ENCODE data around the gene PTPRJ. TPM values are rescaled to one million over a fixed set of nuclear protein-coding genes. Genes with fewer than 3 reads are reported as not detected.
"Not testable (repeated sequence)": the region's sequence is repeated elsewhere in the genome, so short reads cannot be mapped to it uniquely, and the experiment has no call there.

The PTPRJ gene
- polyA plus RNA-seq, 3 donors, result 2.8 to 3.7 (median 3.4) TPM

DNA sequence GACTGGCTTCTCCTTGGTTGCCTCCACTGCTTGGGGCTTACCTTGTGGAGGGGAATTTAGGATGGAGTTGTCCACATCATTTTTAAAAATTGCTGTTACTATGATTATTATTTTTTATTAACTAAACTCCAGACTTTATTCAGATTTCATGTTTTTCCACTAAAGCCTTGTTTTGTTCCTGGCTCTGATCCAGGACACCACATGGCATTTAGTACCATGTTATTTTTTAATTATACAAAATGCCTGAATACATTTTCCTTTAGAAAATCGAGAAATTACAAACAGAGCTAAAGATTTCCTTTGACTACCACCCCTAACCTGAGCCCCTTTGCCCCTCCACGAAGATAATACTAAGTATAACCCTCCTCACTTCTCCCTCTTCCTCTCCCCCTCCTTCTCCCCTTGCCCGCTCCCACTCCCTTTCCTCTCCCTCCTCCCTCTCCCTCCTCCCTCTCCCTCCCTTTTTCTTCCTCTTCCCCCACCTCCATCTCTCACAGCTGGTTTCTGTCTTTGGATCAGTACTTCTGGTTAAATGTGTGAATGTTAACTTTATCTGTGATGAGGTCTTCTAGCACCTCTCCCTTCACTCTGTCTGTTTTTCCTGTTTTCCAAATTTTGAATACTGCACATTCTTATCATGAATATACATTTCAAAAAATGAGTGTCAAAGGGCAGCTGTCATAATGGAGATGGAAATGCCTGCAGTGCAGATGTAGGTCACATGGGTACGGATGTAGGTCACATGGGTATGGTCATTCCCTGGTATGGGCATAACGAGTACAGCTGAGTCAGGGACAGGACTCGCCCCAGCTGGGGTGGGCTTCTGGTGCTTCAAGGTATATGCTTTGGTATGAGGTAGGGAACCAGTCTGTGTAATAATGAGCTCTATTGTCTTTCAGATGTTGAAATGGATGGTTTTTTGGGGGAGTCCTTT, 181.9 kb downstream of the PTPRJ start:
- no peak overlapping the region for H3K27ac ChIP-seq (ENCODE audit: low read depth, low read length)
- WGBS, 3 donors, result 63 to 72% (median 71%) methylated on average over 6 of the region's 6 CpGs

DNA sequence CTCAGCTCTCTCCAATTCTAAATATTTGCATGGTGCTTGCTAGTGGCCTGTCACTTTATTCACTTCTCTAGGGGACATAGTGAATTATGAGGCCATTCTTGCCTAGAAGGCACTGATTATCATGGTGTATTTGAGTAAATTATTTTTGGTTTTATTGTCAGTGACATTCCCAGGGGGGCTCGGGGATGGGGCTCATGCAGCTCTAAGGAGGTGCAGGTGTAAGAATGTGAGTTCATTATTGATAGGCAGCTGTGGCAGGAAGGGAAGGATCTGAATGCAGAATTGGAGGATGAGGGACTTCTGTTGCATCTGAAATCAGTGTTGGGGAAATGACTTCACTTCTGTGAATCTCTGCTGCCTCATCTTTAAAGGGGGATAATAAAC, 182.5 kb downstream of the PTPRJ start:
- WGBS, 3 donors, result 72 to 79% (median 75%) methylated on average over 1 of the region's 1 CpG
- H3K27ac ChIP-seq (ENCODE audit: low read depth, low read length), result no peak overlapping the region

DNA sequence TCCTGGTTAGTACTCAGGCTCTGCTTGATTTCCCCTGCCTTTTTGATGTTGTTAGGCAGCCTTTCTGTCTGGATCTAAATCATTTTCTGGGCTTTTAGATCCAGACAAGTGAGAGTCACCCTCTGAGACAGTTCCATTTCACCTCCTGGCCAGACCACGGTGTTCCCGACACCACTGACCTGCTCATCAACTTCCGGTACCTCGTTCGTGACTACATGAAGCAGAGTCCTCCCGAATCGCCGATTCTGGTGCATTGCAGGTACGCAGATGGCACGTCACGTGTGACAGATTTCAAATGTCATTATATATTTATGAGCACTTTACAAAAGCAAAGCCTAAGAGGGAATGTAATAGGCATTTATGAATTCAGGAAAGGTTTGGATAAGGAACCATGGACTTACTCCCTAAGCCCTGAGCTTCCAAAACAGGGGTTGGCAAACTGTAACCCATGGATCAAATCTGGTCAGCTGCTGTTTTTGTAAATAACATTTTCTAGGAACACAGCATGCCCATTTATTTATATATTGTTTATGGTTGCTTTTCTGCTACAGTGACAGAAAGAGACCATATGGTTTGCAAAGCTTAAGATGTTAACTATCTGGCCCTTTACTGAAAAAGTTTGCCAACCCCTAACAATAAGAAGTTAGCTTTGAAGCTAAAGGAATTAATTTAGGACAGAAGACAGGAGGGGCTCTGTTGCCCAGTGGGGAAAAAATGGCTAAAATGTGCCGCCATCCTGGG, 183.2 kb downstream of the PTPRJ start:
- WGBS, 3 donors, result 94 to 96% (median 95%) methylated on average over 12 of the region's 12 CpGs
- no peak overlapping the region for H3K27ac ChIP-seq (ENCODE audit: low read depth, low read length)

DNA sequence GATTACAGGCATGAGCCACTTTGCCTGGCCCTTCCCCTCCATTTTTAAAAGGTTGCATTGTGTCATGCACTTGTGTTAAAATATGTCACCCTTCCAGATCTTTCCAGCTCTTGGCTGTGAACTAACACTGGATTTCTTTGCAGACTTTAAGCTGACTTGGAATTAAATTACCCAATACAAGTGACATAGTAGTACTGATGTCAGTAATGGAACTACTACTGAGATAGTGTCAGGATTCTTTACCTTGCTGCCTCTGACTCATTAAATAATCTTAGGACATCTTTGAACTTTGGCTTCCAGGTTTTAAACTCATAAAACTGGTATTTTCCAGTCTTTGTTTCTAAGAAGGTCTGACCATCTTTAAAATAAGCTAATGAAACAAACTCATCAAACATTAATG, 184.5 kb downstream of the PTPRJ start:
- H3K27ac ChIP-seq (ENCODE audit: low read depth, low read length), result no peak overlapping the region

DNA sequence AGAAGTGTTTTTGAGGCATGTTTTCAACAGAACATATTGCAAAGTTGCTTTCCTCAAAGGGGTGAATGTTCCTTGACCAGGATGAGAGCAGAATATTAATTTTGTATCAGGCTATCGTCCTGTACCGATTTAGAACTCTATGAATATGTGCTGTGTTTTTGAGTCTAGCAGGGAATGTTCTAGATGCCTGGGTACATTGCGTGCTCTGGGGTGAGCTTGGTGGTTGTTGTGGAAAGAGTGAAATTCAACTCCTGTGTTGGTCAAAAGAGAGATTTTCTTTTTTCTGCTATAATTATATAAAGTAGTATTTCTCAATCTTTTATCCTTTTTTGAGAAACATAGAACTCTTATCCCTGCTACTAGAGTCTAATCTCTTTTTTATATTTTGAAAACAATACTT, 185.1 kb downstream of the PTPRJ start:
- H3K27ac ChIP-seq (ENCODE audit: low read depth, low read length), result no peak overlapping the region
- WGBS, 3 donors, result 82 to 91% (median 90%) methylated on average over 3 of the region's 3 CpGs

GRCh38 chr11:48167380-48167779, 187.0 kb downstream of the PTPRJ start:
- WGBS, 3 donors, result 84 to 91% (median 85%) methylated on average over 6 of the region's 6 CpGs
- no peak overlapping the region for H3K27ac ChIP-seq (ENCODE audit: low read depth, low read length)

DNA sequence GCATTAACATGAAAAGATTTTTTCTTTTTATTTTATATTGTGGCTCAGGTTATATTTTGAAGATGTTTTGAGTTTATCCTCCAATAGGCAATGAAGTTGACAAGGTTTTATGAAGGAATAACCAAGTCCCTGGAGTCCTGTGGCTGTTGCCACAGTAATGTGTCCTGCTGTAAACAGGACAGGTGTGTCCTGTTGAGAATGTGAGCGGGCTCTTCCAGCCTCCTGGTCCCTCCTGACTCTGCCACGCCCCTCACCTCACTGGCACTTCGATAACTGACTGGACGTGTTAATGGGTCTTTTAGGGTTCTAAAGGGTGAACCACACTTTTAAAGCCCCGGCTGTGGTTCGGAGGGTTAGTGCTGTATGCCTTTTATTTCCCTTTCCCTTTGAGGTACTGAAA, 188.5 kb downstream of the PTPRJ start:
- 84 to 87% (median 86%) methylated on average over 6 of the region's 6 CpGs for WGBS, 3 donors
- H3K27ac ChIP-seq (ENCODE audit: low read depth, low read length), result no peak overlapping the region

- no peak overlapping the region for H3K27ac ChIP-seq (ENCODE audit: low read depth, low read length)
Observed at GRCh38 chr11:48169259-48169658, 188.9 kb downstream of the PTPRJ start.

DNA sequence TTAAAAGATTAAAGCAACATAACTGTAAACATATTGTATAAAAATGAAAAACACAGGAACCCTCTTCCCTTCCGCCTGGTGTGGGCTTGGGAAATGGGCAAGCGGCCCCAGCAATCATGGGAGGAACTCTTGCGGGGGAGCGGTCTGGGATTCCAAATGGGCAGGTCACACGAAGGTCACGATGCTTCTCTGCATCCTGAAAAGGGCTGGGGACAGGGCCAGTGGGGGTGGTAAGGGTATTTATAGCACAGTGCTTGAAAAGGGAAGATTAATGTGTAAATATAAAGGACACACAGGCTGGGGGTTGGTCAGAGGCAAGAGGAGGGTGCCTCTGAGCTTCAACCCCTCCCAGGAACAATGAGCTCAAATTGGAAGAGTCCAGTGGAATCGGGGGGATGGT, 189.4 kb downstream of the PTPRJ start:
- H3K27ac ChIP-seq (ENCODE audit: low read depth, low read length), result no peak overlapping the region
- WGBS, 3 donors, result 47 to 77% (median 58%) methylated on average over 7 of the region's 7 CpGs

More at GRCh38 chr11:48169259-48169658, 188.9 kb downstream of the PTPRJ start:
- WGBS, 3 donors, result 50 to 78% (median 67%) methylated on average over 6 of the region's 6 CpGs

DNA sequence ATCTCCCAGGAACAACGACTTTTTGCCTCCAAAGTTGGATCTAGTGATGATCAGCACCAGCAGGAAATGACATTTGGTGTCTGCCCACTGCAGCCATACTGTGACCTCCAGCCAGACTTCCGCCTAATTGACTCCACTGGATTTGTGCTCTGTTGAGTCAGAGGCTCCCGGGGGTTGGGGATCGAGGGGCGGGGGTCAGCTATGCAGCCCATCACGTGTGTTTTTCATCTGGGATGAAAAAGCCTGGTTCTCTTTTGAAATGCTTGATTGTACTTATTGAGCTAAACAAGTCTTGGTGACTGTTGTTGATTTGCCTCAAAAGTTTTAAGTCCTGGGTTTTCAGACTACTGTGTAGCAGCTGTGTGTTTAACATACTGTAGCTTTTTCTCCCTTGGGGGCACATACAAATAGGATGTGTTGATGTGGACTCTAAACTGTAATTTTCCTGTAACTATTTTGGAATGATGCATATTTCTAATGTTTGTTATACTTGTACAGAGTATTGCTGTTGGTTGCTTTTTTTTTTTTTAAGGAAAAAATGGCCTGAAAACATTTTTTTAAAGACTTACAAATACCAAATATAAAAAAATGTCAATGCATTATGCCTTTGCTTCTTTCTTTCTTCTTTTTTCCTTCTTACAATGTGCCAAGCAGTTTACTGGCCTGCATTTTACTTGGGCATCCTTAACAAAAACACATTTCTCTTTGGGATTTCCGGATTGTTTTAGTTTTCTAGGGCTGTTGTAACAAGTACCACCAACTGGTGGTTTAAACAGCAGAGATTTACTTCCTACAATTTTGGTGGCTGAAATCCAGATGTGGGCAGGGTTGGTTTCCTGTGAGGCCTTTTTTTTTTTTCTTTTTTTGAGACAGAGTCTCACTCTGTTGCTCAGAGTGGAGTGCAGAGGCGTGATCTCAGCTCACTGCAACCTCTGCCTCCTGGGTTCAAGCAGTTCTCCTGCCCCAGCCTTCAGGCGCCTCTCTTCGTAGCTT, 190.2 kb downstream of the PTPRJ start:
- no peak overlapping the region for H3K27ac ChIP-seq (ENCODE audit: low read depth, low read length)
- 52 to 70% (median 52%) methylated on average over 10 of the region's 10 CpGs for WGBS, 3 donors

- 42 to 43% (median 42%) methylated on average over 14 of the region's 14 CpGs for WGBS, 3 donors
- H3K27ac ChIP-seq (ENCODE audit: low read depth, low read length), result no peak overlapping the region
Observed at GRCh38 chr11:48172818-48173609, 192.7 kb downstream of the PTPRJ start.

- WGBS, 3 donors, result 51 to 83% (median 75%) methylated on average over 4 of the region's 4 CpGs
- no peak overlapping the region for H3K27ac ChIP-seq (ENCODE audit: low read depth, low read length)
Observed at GRCh38 chr11:48177661-48178060, 197.3 kb downstream of the PTPRJ start.

- WGBS, 3 donors, result 67 to 82% (median 81%) methylated on average over 6 of the region's 6 CpGs
- no peak overlapping the region for H3K27ac ChIP-seq (ENCODE audit: low read depth, low read length)
Observed at GRCh38 chr11:48180627-48181026, 200.3 kb downstream of the PTPRJ start.

- 69 to 80% (median 79%) methylated on average over 4 of the region's 4 CpGs for WGBS, 3 donors
- H3K27ac ChIP-seq (ENCODE audit: low read depth, low read length), result no peak overlapping the region
Observed at GRCh38 chr11:48182860-48183526, 202.6 kb downstream of the PTPRJ start.

DNA sequence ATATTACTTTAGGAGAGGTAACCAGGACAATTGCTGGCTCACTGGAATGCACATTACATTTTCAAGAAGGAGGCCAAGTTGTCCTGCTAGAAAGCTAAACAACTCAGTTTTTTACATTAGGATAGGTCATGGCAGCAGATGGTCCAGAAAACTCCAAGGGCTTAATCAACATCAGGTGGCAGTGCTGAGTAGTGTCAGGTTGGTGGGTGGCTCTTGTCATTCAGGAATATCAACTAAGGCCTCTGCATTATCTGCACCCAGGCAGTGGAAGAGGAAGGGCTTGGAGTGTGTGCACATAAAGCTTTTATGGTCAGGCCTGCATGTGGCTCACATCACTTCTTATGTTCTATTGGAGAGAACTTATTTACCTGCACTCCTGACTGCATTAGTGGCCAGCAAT, 204.1 kb downstream of the PTPRJ start:
- H3K27ac ChIP-seq (ENCODE audit: low read depth, low read length), result no peak overlapping the region

- not testable (repeated sequence) for H3K27ac ChIP-seq (ENCODE audit: low read depth, low read length)
- 60 to 70% (median 62%) methylated on average over 10 of the region's 10 CpGs for WGBS, 3 donors
Observed at GRCh38 chr11:48190906-48191654, 210.7 kb downstream of the PTPRJ start.

- WGBS, 3 donors, result 40 to 66% (median 64%) methylated on average over 2 of the region's 2 CpGs
- H3K27ac ChIP-seq (ENCODE audit: low read depth, low read length), result no peak overlapping the region
Observed at GRCh38 chr11:48193876-48194275, 213.5 kb downstream of the PTPRJ start.

All from adipose tissue (tissue), 3 donors.